ENCODE measurements around the gene B4GALT3. TPM values are rescaled to one million over a fixed set of nuclear protein-coding genes. Genes with fewer than 3 reads are reported as not detected.

The B4GALT3 gene
- total and polyA plus RNA-seq, 2 of the 8 experiments (the other 6 are each of a cell fraction or from before 2014, with no cell fraction given): 42.3 to 43.0 TPM

- TF ChIP-seq MAFK (IDR thresholded peaks at IDR 0.05; ENCODE audit: low read depth, low read length): no peak
Observed at GRCh38 chr1:161157867-161158266, 19.4 kb downstream of the B4GALT3 start (continued).

All from H1 (cell line).